ENCODE data around the gene CCDC83. TPM values are rescaled to one million over a fixed set of nuclear protein-coding genes. Genes with fewer than 3 reads are reported as not detected.

CCDC83 gene
- total RNA-seq, 2 experiments from 2014 or later = not detected

GRCh38 chr11:85937835-85938234 lies 82.7 kb downstream of the CCDC83 start:
- no peak for DNase-seq
- Mint-ChIP-seq H3K4me1 (ENCODE audit: low read depth) (no peaks in the 10 kb centered on the region), H3K27me3 (no peaks in the 10 kb centered on the region), H3K27ac (no peak overlapping the region), H3K9me3 (no peaks in the 10 kb centered on the region), H3K36me3 (ENCODE audit: low read depth) (no peaks in the 10 kb centered on the region), H3K4me3 (no peak overlapping the region)
- TF ChIP-seq, protein P1, sequence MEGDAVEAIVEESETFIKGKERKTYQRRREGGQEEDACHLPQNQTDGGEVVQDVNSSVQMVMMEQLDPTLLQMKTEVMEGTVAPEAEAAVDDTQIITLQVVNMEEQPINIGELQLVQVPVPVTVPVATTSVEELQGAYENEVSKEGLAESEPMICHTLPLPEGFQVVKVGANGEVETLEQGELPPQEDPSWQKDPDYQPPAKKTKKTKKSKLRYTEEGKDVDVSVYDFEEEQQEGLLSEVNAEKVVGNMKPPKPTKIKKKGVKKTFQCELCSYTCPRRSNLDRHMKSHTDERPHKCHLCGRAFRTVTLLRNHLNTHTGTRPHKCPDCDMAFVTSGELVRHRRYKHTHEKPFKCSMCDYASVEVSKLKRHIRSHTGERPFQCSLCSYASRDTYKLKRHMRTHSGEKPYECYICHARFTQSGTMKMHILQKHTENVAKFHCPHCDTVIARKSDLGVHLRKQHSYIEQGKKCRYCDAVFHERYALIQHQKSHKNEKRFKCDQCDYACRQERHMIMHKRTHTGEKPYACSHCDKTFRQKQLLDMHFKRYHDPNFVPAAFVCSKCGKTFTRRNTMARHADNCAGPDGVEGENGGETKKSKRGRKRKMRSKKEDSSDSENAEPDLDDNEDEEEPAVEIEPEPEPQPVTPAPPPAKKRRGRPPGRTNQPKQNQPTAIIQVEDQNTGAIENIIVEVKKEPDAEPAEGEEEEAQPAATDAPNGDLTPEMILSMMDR (IDR thresholded peaks at IDR 0.05) = no peak
- POLR2A ChIA-PET = no interaction called here
- intact Hi-C loops (cut with micrococcal nuclease) = no loop called here
- CTCF ChIA-PET = interaction anchor here (0.9 kb wide), 1 partner anchor 30 kb away, joined by 3 read pairs; no protein-coding TSS in a partner anchor
- ATAC-seq = no peak

DNA sequence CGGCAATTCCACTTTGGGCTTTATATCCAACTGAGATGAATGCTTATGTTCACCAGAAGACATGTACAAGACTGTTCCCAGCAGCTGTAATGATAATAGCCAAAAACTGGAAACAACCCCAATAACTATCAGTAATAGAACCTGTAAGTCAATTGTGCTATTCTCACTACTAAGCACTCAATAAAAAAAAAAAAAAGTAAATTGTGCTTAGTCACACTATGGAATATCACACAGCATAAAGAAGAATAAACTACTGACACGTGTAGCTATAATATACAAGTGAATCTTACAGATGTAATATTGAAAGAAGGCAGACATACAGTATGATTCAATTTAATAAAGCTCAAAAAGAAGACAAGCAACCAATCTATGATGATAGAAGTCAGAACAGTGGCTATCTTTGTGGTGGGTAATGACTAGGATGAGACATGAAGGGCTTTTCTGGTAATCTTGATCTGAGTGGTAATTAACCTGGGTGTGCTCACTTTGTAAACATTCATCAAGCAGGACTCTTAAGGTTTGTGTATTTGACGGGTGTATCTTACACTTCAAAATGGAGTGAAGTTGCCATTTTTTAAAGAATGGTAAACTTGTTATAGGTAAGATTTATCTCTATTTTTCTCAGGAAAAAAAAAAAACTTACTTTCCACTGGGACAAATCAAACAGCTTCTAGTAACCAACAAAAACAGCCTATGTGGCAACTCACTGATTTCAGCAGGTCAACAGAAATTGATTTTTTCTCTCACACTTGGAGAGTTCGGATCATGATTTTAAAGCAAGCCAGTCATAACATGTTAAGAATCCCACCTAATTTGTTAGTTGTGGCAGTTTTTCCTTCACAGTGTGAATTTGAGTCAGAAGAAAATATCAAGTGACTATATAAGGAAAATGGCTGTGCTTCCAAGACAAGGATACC lies 84.2 kb downstream of the CCDC83 start:
- DNase-seq (no peak), ATAC-seq (peak; percentile 63)
- H3K27me3 Mint-ChIP-seq = no peaks in the 10 kb centered on the region
- no peak overlapping the region for H3K4me3 Mint-ChIP-seq
- ChIA-PET POLR2A (no interaction called here), CTCF (interaction anchor here (1.0 to 1.2 kb wide), 2 partner anchors 47 to 472 kb away, joined by 3 read pairs; no protein-coding TSS in a partner anchor)
- intact Hi-C loops (cut with micrococcal nuclease) = loop anchor here (10.0 kb wide), 1 partner anchor 505 kb away; no protein-coding TSS in a partner anchor
- TF ChIP-seq, protein P1 (IDR thresholded peaks at IDR 0.05) = no peak
- H3K36me3 Mint-ChIP-seq (ENCODE audit: low read depth) = no peaks in the 10 kb centered on the region
- no peaks in the 10 kb centered on the region for H3K4me1 Mint-ChIP-seq (ENCODE audit: low read depth)
- H3K27ac Mint-ChIP-seq = no peak overlapping the region
- no peaks in the 10 kb centered on the region for H3K9me3 Mint-ChIP-seq

DNA sequence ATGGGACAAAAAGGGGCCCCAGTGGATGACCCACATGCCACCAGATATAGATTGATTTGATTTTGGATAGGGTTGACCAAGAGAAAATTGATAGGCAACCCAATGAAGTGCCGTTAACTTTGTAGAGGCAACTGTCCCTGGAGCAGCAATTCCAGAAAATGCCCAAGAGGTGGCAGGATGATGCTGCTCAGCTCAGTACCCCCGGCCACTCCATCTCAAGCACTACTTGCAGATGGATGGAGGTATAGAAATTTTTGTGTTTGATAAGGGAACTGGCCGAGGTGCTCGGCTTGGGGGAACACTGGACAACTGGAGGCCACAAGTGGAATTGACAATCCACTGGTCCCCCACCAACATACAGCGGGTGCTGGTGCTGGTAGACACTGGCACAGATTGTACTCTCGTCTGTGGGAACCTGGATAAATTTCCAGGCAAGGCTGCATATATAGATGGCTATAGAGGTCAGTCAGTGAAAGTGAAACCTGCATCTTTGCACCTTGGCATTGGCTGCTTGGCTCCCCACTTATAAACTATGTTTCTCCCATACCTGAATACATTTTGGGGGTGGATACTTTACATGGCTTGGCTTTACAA lies 86.3 kb downstream of the CCDC83 start:
- ATAC-seq = peak; percentile 72
- H3K27ac Mint-ChIP-seq = no peak overlapping the region
- POLR2A ChIA-PET = no interaction called here

DNA sequence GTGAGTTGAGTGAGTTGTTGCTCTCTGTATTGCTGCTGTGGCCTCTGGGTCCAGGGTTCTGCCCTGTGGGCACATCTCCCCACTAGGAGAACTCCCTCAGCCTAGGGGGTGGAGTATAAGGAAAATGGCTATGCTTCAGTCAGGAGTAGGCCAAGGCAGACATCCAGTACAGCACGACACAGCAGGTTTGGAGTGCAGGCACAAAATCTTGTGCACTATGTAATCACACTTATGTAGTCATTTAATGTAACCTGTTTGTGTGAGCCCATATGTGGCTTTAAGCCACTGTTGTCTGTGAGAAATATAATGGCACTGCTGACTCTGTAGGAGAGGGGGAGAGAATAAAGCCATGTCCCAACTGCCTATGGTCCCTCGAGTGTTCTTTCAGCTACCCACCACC lies 90.1 kb downstream of the CCDC83 start:
- DNase-seq (peak; percentile 12), ATAC-seq (no peak)
- Mint-ChIP-seq H3K4me1 (ENCODE audit: low read depth) (peaks cover 40% of the 10 kb centered on the region), H3K9me3 (peaks cover 20% of the 10 kb centered on the region), H3K27me3 (no peaks in the 10 kb centered on the region), H3K36me3 (ENCODE audit: low read depth) (peaks cover 7% of the 10 kb centered on the region), H3K4me3 (no peak overlapping the region), H3K27ac (no peak overlapping the region)
- CTCF ChIA-PET = interaction anchor here (1.3 to 1.6 kb wide), 2 partner anchors 10 to 348 kb away, joined by 3 to 5 read pairs; no protein-coding TSS in a partner anchor
- intact Hi-C loops (cut with micrococcal nuclease) = loop anchor here (5.0 to 10.0 kb wide), 2 partner anchors 342 to 500 kb away; no protein-coding TSS in a partner anchor
- TF ChIP-seq, protein P1 (IDR thresholded peaks at IDR 0.05) = no peak
- POLR2A ChIA-PET = no interaction called here

More for the DNA sequence above, 86.3 kb downstream of the CCDC83 start:
- TF ChIP-seq, protein P1 (IDR thresholded peaks at IDR 0.05) = peak; percentile 65
- H3K9me3 Mint-ChIP-seq = peaks cover 15% of the 10 kb centered on the region
- H3K27me3 Mint-ChIP-seq = no peaks in the 10 kb centered on the region
- peak; percentile 57 for DNase-seq
- H3K4me1 Mint-ChIP-seq (ENCODE audit: low read depth) = peaks cover 10% of the 10 kb centered on the region
- intact Hi-C loops (cut with micrococcal nuclease) = loop anchor here (10.0 kb wide), 1 partner anchor 503 kb away; no protein-coding TSS in a partner anchor
- CTCF ChIA-PET = no interaction called here
- no peak overlapping the region for H3K4me3 Mint-ChIP-seq
- H3K36me3 Mint-ChIP-seq (ENCODE audit: low read depth) = peaks cover 7% of the 10 kb centered on the region

All from activated CD8-positive, alpha-beta T cell treated with anti-CD3 and anti-CD28 coated beads for 36 hours (primary cell).